ENCODE results near the gene PRRG3. TPM values are rescaled to one million over a fixed set of nuclear protein-coding genes. Genes with fewer than 3 reads are reported as not detected.

Gene PRRG3
- total RNA-seq (2022) (not detected in 2 replicates), Bru-seq, nascent RNA (not detected), BruChase-seq, experiment 1, labeled RNA remaining after a 2-hour chase (not detected), BruChase-seq, experiment 2, labeled RNA remaining after a 6-hour chase (not detected)
- long read RNA-seq, result 0 reads

GRCh38 chrX:151694661-151695582 lies at the start of gene PRRG3:
PRRG3 (plus strand) TSS chrX:151695458; CDS start chrX:151698815, 3,357 bp downstream.
- no peak for DNase-seq
- H3K4me1 ChIP-seq, result no peaks in the 10 kb centered on the region
- no peaks in the 10 kb centered on the region for H3K27me3 ChIP-seq (replicated peaks; ENCODE audit: control insufficient read depth, insufficient read depth, low read length)
- intact Hi-C loops (cut with micrococcal nuclease; ENCODE audit: unreplicated experiment), result no loop called here
- H3K9me3 Mint-ChIP-seq (ENCODE audit: unreplicated experiment), result no peaks in the 10 kb centered on the region
- CTCF ChIA-PET, result no interaction called here
- TF ChIP-seq, protein P1, sequence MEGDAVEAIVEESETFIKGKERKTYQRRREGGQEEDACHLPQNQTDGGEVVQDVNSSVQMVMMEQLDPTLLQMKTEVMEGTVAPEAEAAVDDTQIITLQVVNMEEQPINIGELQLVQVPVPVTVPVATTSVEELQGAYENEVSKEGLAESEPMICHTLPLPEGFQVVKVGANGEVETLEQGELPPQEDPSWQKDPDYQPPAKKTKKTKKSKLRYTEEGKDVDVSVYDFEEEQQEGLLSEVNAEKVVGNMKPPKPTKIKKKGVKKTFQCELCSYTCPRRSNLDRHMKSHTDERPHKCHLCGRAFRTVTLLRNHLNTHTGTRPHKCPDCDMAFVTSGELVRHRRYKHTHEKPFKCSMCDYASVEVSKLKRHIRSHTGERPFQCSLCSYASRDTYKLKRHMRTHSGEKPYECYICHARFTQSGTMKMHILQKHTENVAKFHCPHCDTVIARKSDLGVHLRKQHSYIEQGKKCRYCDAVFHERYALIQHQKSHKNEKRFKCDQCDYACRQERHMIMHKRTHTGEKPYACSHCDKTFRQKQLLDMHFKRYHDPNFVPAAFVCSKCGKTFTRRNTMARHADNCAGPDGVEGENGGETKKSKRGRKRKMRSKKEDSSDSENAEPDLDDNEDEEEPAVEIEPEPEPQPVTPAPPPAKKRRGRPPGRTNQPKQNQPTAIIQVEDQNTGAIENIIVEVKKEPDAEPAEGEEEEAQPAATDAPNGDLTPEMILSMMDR (IDR thresholded peaks at IDR 0.05; ENCODE audit: insufficient read depth in 1 of 2, low read depth in 1 of 2, low read length in 1 of 2, severe bottlenecking in 1 of 2, unreplicated experiment in 1 of 2), result no peak
- H3K36me3 ChIP-seq (ENCODE audit: control insufficient read depth, insufficient read depth, low read length), result no peaks in the 10 kb centered on the region
- H3K4me1 Mint-ChIP-seq (ENCODE audit: low read depth, unreplicated experiment), result no peaks in the 10 kb centered on the region
- peaks cover 5% of the 10 kb centered on the region for H3K27me3 Mint-ChIP-seq (ENCODE audit: insufficient read depth, unreplicated experiment)
- BruUV-seq (replicated peaks), result no TSS peak
- no peaks in the 10 kb centered on the region for H3K36me3 Mint-ChIP-seq (ENCODE audit: insufficient read depth, unreplicated experiment)
- H3K9me3 ChIP-seq, result no peaks in the 10 kb centered on the region
- no peak within 1 kb of the TSS for H3K4me3 Mint-ChIP-seq (ENCODE audit: unreplicated experiment)
- POLR2A ChIA-PET, result no interaction called here
- H3K4me3 ChIP-seq (ENCODE audit: low read depth, low read length), result no peak within 1 kb of the TSS
- H3K27ac Mint-ChIP-seq (ENCODE audit: unreplicated experiment), result no peak within 1 kb of the TSS

- intact Hi-C loops (cut with micrococcal nuclease; ENCODE audit: unreplicated experiment), result no loop called here
- H3K27me3 Mint-ChIP-seq (ENCODE audit: insufficient read depth, unreplicated experiment), result peaks cover 8% of the 10 kb centered on the region
- CTCF ChIA-PET, result no interaction called here
These were observed 20.0 kb upstream of the PRRG3 start for GRCh38 chrX:151675121-151675746.

DNA sequence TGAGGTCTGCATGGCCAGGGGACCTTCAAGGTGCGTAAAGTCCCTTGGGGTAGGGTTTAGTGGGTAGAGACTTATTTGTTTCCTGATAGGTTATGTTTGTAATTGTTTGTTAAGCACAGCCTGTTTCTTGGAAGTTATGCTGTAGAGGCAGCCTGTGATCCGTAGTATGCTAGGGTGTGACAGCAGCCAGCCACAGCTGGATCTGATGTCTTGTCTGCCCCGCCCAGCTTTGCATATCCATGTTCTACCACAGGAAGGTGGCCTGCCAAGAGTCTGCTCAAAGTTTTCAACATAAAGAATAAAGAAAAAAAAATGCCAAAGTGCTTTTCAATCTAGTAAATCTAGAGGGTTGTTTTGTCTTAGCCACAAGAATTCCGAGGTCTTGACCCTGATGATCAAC lies 19.1 kb upstream of the PRRG3 start:
- ChIA-PET CTCF (no interaction called here), POLR2A (no interaction called here)
- Mint-ChIP-seq H3K4me1 (ENCODE audit: low read depth, unreplicated experiment) (no peaks in the 10 kb centered on the region), H3K9me3 (ENCODE audit: unreplicated experiment) (no peaks in the 10 kb centered on the region), H3K27me3 (ENCODE audit: insufficient read depth, unreplicated experiment) (peaks cover 8% of the 10 kb centered on the region), H3K4me3 (ENCODE audit: unreplicated experiment) (no peak overlapping the region), H3K36me3 (ENCODE audit: insufficient read depth, unreplicated experiment) (no peaks in the 10 kb centered on the region), H3K27ac (ENCODE audit: unreplicated experiment) (no peak overlapping the region)
- Histone ChIP-seq H3K27me3 (replicated peaks; ENCODE audit: control insufficient read depth, insufficient read depth, low read length) (no peaks in the 10 kb centered on the region), H3K9me3 (no peaks in the 10 kb centered on the region), H3K4me3 (ENCODE audit: low read depth, low read length) (no peak overlapping the region), H3K4me1 (no peaks in the 10 kb centered on the region), H3K36me3 (ENCODE audit: control insufficient read depth, insufficient read depth, low read length) (no peaks in the 10 kb centered on the region)
- intact Hi-C loops (cut with micrococcal nuclease; ENCODE audit: unreplicated experiment), result no loop called here
- TF ChIP-seq, protein P1 (IDR thresholded peaks at IDR 0.05; ENCODE audit: insufficient read depth in 1 of 2, low read depth in 1 of 2, low read length in 1 of 2, severe bottlenecking in 1 of 2, unreplicated experiment in 1 of 2), result no peak
- DNase-seq, result no peak
- BruUV-seq (replicated peaks), result no TSS peak

More at GRCh38 chrX:151675121-151675746, 20.0 kb upstream of the PRRG3 start:
- BruUV-seq (replicated peaks), result no TSS peak
- POLR2A ChIA-PET, result no interaction called here
- Mint-ChIP-seq H3K4me1 (ENCODE audit: low read depth, unreplicated experiment) (no peaks in the 10 kb centered on the region), H3K4me3 (ENCODE audit: unreplicated experiment) (no peak overlapping the region), H3K9me3 (ENCODE audit: unreplicated experiment) (no peaks in the 10 kb centered on the region), H3K27ac (ENCODE audit: unreplicated experiment) (no peak overlapping the region), H3K36me3 (ENCODE audit: insufficient read depth, unreplicated experiment) (no peaks in the 10 kb centered on the region)
- no peak overlapping the region for H3K4me3 ChIP-seq (ENCODE audit: low read depth, low read length)
- TF ChIP-seq, protein P1 (IDR thresholded peaks at IDR 0.05; ENCODE audit: insufficient read depth in 1 of 2, low read depth in 1 of 2, low read length in 1 of 2, severe bottlenecking in 1 of 2, unreplicated experiment in 1 of 2), result no peak
- H3K4me1 ChIP-seq, result no peaks in the 10 kb centered on the region
- DNase-seq, result no peak
- H3K27me3 ChIP-seq (replicated peaks; ENCODE audit: control insufficient read depth, insufficient read depth, low read length), result no peaks in the 10 kb centered on the region
- H3K9me3 ChIP-seq, result no peaks in the 10 kb centered on the region
- no peaks in the 10 kb centered on the region for H3K36me3 ChIP-seq (ENCODE audit: control insufficient read depth, insufficient read depth, low read length)
